PFSK-1 (cell line): ENCODE measurements around the gene MFAP1.

Experiments used
- FOXP2 ChIP-seq: optimal IDR thresholded peaks from 2 replicates; pipeline ENCODE3; 2011; ENCODE audit warnings: borderline replicate concordance, control low read depth, inconsistent platforms; ENCODE audit not compliant: insufficient read depth; ENCODE audit errors: extremely low read length, extremely low read depth
- POLR2AphosphoS5 ChIP-seq: IDR thresholded peaks from 2 replicates; pipeline ENCODE4 v1.6.1; 2012; ENCODE audit warnings: low read depth, mild to moderate bottlenecking, control low read depth, low read length, moderate library complexity
- REST ChIP-seq, 2 experiments: IDR thresholded peaks; 2 replicates each; pipeline versions ENCODE4 v1.6.1 to v1.8.0; 2011 to 2012; ENCODE audit warnings: low read depth in 2 of 2, low read length in 2 of 2, control low read depth in 1 of 2, inconsistent platforms in 1 of 2, mild to moderate bottlenecking in 1 of 2, moderate library complexity in 1 of 2; ENCODE audit not compliant: insufficient read depth in 1 of 2
- SIN3A ChIP-seq: IDR thresholded peaks from 2 replicates; pipeline ENCODE4 v1.6.1; 2012; ENCODE audit warnings: mild to moderate bottlenecking, low read length, moderate library complexity, borderline replicate concordance; ENCODE audit not compliant: insufficient read depth
- TAF1 ChIP-seq: IDR thresholded peaks from 2 replicates; pipeline ENCODE4 v1.6.1; 2012; ENCODE audit warnings: low read length, control low read depth, borderline replicate concordance; ENCODE audit not compliant: insufficient read depth

MFAP1 gene

GRCh38 chr15:43845421-43845820 lies 20.9 kb upstream of the MFAP1 start:
- TF ChIP-seq POLR2AphosphoS5 = no peak
- no peak for TF ChIP-seq REST (IDR thresholded peaks at IDR 0.05; ENCODE audit: insufficient read depth in 1 of 2, low read depth in 2 of 2, low read length in 2 of 2)
- TF ChIP-seq SIN3A = no peak
- TF ChIP-seq TAF1 = no peak
- TF ChIP-seq FOXP2 = no peak

- TF ChIP-seq POLR2AphosphoS5 = no peak
Observed at GRCh38 chr15:43828061-43828657, 3.7 kb upstream of the MFAP1 start.

- TF ChIP-seq SIN3A (no peak), POLR2AphosphoS5 (0 out of 2 replicates have a peak, but pooled peaks have one; percentile 26)
Observed at GRCh38 chr15:43826508-43827341, 2.2 kb upstream of the MFAP1 start, which contains the start of gene WDR76. TSS of gene WDR76 (plus strand) at chr15:43827002. CDS start at chr15:43827033, 31 bp downstream.

GRCh38 chr15:43826029-43826507 lies 1.6 kb upstream of the MFAP1 start:
- TF ChIP-seq SIN3A = no peak
- TF ChIP-seq FOXP2 = no peak
- no peak for TF ChIP-seq REST (IDR thresholded peaks at IDR 0.05; ENCODE audit: insufficient read depth in 1 of 2, low read depth in 2 of 2, low read length in 2 of 2)
- TF ChIP-seq POLR2AphosphoS5 = no peak
- TF ChIP-seq TAF1 = no peak

GRCh38 chr15:43821505-43821904 lies 3.0 kb downstream of the MFAP1 start:
- TF ChIP-seq SIN3A = no peak
- no peak for TF ChIP-seq TAF1
- TF ChIP-seq POLR2AphosphoS5 = no peak
- no peak for TF ChIP-seq REST (IDR thresholded peaks at IDR 0.05; ENCODE audit: insufficient read depth in 1 of 2, low read depth in 2 of 2, low read length in 2 of 2)

GRCh38 chr15:43808960-43809678 lies 15.4 kb downstream of the MFAP1 start:
- TF ChIP-seq REST (IDR thresholded peaks at IDR 0.05; ENCODE audit: insufficient read depth in 1 of 2, low read depth in 2 of 2, low read length in 2 of 2) = no peak
- TF ChIP-seq FOXP2 = no peak
- TF ChIP-seq SIN3A = no peak
- no peak for TF ChIP-seq TAF1
- TF ChIP-seq POLR2AphosphoS5 = no peak
